Stomach (tissue), 4 donors: ENCODE measurements around the gene HNRNPK.

Experiments
- CTCF ChIP-seq, 7 experiments: fragments of 450-650 bp in 4 of 7; fragments of 200-600 bp in 3 of 7; sonication (generic) in 3 of 7; IDR thresholded peaks; one replicate each; pipeline ENCODE4 v1.5.1; 2016 to 2019; ENCODE audit warnings: antibody characterized with exemption in 7 of 7, control low read depth in 2 of 7, mild to moderate bottlenecking in 1 of 7
- POLR2A ChIP-seq, 4 donors: fragments of 450-650 bp; IDR thresholded peaks; one replicate each; pipeline ENCODE4 v1.6.1; 2016; ENCODE audit warnings: antibody characterized with exemption in 4 of 4, control low read depth in 2 of 4, mild to moderate bottlenecking in 1 of 4, moderate library complexity in 1 of 4
- POLR2AphosphoS5 ChIP-seq, 3 donors: sonication (generic); formaldehyde crosslinking; IDR thresholded peaks; one replicate each; pipeline ENCODE4 v1.6.1; 2016; ENCODE audit warnings: antibody characterized with exemption in 3 of 3

- TF ChIP-seq POLR2AphosphoS5 (IDR thresholded peaks at IDR 0.05) (no peak), POLR2A (IDR thresholded peaks at IDR 0.05) (no peak), CTCF (IDR thresholded peaks at IDR 0.05) (no peak)
These were observed 17.9 kb downstream of the HNRNPK start for GRCh38 chr9:83962165-83962564.
